ENCODE measurements around the gene HSPB2.
"Not testable (repeated sequence)": the region's sequence is repeated elsewhere in the genome, so short reads cannot be mapped to it uniquely, and the experiment has no call there.

The HSPB2 gene

GRCh38 chr11:111923951-111924350 lies 11.4 kb downstream of the HSPB2 start:
- TF ChIP-seq MYC (IDR thresholded peaks at IDR 0.05; ENCODE audit: low read depth, low read length) (no peak), CTCF (IDR thresholded peaks at IDR 0.05; ENCODE audit: low read depth, low read length) (no peak), POLR2A (IDR thresholded peaks at IDR 0.05; ENCODE audit: extremely low read depth, insufficient read length) (no peak)
- TF ChIP-seq, protein P1, sequence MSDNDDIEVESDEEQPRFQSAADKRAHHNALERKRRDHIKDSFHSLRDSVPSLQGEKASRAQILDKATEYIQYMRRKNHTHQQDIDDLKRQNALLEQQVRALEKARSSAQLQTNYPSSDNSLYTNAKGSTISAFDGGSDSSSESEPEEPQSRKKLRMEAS (IDR thresholded peaks at IDR 0.05; ENCODE audit: low read depth, low read length): no peak
- DNase-seq (ENCODE audit: low read depth): no peak
- H3K4me3 ChIP-seq (ENCODE audit: low read depth, low read length): no peak overlapping the region

DNA sequence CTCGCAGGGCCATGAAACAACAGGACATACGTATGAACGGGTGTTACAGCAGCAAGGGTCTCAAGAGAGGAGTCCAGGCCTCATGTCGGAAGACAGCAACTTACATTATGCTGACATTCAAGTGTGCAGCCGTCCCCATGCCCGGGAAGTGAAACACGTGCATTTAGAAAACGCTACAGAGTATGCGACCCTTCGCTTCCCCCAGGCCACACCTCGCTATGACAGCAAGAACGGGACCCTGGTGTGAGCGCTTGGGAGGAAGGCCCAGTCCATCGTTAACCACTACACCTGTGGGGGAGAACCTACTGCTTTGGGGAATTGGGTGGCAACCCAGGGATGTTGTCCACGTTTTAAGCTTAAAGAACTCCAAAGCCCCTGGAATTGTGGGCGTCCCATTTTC lies 13.4 kb downstream of the HSPB2 start:
- no peak for TF ChIP-seq CTCF (IDR thresholded peaks at IDR 0.05; ENCODE audit: low read depth, low read length)
- TF ChIP-seq, protein P1 (IDR thresholded peaks at IDR 0.05; ENCODE audit: low read depth, low read length): no peak
- no peak for TF ChIP-seq POLR2A (IDR thresholded peaks at IDR 0.05; ENCODE audit: extremely low read depth, insufficient read length)
- no peak for TF ChIP-seq MYC (IDR thresholded peaks at IDR 0.05; ENCODE audit: low read depth, low read length)
- peak overlapping the region; percentile 46 for H3K4me3 ChIP-seq (ENCODE audit: low read depth, low read length)

DNA sequence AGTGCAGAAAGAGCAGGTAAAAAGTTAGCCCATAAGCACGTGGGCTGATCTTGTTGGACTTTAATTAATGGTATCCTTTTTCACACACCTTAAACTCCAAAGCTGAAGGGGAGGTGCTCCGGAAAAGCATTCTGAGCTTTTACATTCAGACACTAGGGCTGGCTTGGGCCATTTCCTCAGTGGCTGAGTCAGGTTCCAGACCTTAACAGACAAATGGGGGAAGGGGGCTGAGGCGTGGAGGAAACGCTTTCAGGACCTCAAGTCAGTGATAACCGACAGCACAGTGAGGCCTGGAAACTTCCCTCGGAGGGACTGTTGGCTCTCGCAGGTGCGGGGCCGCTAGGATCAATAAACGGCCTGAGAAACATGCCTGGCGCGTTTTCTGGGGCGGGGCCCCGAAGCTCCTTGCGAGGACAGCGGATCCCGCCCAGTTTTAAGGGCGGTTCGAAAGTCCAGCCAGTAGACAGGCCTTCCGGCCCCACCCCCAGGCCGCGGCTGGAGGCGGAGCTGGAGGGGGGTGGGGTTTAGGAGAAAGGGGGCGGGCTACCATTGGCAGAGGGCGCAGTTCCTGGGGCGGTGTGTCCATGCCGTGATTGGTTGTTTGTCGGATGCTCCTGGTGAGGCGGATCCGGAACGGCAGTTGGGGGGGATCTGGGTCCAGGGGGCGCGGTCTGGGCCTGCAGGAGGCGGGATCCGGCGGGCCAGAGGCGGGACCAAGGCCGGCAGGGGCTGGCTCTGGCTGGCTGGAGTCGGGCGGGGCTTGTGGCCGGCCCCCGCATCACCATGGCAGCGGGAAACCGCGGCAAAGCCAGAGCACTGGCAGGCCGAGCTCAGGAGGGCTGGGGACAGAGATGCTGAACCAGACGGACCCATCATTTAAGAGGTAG lies 14.2 kb downstream of the HSPB2 start:
- H3K4me3 ChIP-seq (ENCODE audit: low read depth, low read length): peak overlapping the region; percentile 46
- TF ChIP-seq CTCF (IDR thresholded peaks at IDR 0.05; ENCODE audit: low read depth, low read length) (no peak), POLR2A (IDR thresholded peaks at IDR 0.05; ENCODE audit: extremely low read depth, insufficient read length) (peak; percentile 95), MYC (IDR thresholded peaks at IDR 0.05; ENCODE audit: low read depth, low read length) (peak; percentile 67)
- TF ChIP-seq, protein P1 (IDR thresholded peaks at IDR 0.05; ENCODE audit: low read depth, low read length): peak; percentile 70
- DNase-seq (ENCODE audit: low read depth): peak; percentile 98

More for the DNA sequence above, 13.4 kb downstream of the HSPB2 start:
- DNase-seq (ENCODE audit: low read depth): no peak

GRCh38 chr11:111930472-111930871 lies 17.9 kb downstream of the HSPB2 start:
- no peak overlapping the region for H3K4me3 ChIP-seq (ENCODE audit: low read depth, low read length)
- TF ChIP-seq POLR2A (IDR thresholded peaks at IDR 0.05; ENCODE audit: extremely low read depth, insufficient read length) (no peak), MYC (IDR thresholded peaks at IDR 0.05; ENCODE audit: low read depth, low read length) (no peak)
- TF ChIP-seq, protein P1 (IDR thresholded peaks at IDR 0.05; ENCODE audit: low read depth, low read length): no peak
- no peak for DNase-seq (ENCODE audit: low read depth)

- TF ChIP-seq, protein P1 (IDR thresholded peaks at IDR 0.05; ENCODE audit: low read depth, low read length): no peak
- TF ChIP-seq MYC (IDR thresholded peaks at IDR 0.05; ENCODE audit: low read depth, low read length): no peak
- no peak overlapping the region for H3K4me3 ChIP-seq (ENCODE audit: low read depth, low read length)
- DNase-seq (ENCODE audit: low read depth): no peak
Observed at GRCh38 chr11:111932611-111932950, 20.0 kb downstream of the HSPB2 start.

GRCh38 chr11:111933176-111933575 lies 20.6 kb downstream of the HSPB2 start:
- not testable (repeated sequence) for DNase-seq (ENCODE audit: low read depth); H3K4me3 ChIP-seq (ENCODE audit: low read depth, low read length)

DNA sequence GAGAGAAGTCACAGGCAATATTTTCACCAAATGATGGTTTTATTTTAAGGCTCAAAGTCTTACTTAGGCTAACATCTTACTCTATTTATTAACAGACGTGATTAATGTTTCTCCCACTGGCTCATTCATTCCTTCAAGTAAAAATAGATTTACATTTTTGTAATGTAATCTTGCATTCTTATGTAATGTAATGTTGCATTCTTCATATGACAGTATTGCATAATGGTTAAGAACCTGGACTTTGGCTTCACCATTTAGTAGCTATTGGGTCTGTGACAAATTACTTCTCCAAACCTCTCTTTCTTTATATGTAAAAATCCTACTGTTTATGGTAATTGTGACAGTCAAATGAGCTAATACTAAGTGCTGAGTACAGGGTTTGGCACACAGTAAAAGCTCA lies 21.3 kb downstream of the HSPB2 start:
- TF ChIP-seq MYC (IDR thresholded peaks at IDR 0.05; ENCODE audit: low read depth, low read length): no peak
- TF ChIP-seq, protein P1 (IDR thresholded peaks at IDR 0.05; ENCODE audit: low read depth, low read length): no peak
- TF ChIP-seq CTCF (IDR thresholded peaks at IDR 0.05; ENCODE audit: low read depth, low read length): no peak
- no peak for TF ChIP-seq POLR2A (IDR thresholded peaks at IDR 0.05; ENCODE audit: extremely low read depth, insufficient read length)
- no peak overlapping the region for H3K4me3 ChIP-seq (ENCODE audit: low read depth, low read length)
- DNase-seq (ENCODE audit: low read depth): no peak
